ENCODE measurements around the gene MRNIP.
"Not testable (repeated sequence)": the region's sequence is repeated elsewhere in the genome, so short reads cannot be mapped to it uniquely, and the experiment has no call there.

Gene MRNIP

GRCh38 chr5:179802207-179802883 is 56.3 kb downstream of the MRNIP start:
- no peak for DNase-seq

- peak; percentile 88 for DNase-seq
These were observed 57.1 kb downstream of the MRNIP start for GRCh38 chr5:179801304-179802206.

GRCh38 chr5:179800696-179801201 is 57.9 kb downstream of the MRNIP start:
- no peak for DNase-seq

GRCh38 chr5:179800071-179800695 is 58.4 kb downstream of the MRNIP start:
- DNase-seq, result no peak

- DNase-seq, result no peak
These were observed 59.0 kb downstream of the MRNIP start for GRCh38 chr5:179799644-179799973.

GRCh38 chr5:179798771-179799643 is 59.6 kb downstream of the MRNIP start:
- no peak for DNase-seq

- no peak for DNase-seq
These were observed 60.4 kb downstream of the MRNIP start for GRCh38 chr5:179798144-179798770.

GRCh38 chr5:179797741-179798140 is 60.9 kb downstream of the MRNIP start:
- DNase-seq, result no peak

- no peak for DNase-seq
These were observed 61.6 kb downstream of the MRNIP start for GRCh38 chr5:179796877-179797608.

GRCh38 chr5:179795863-179796833 is 62.5 kb downstream of the MRNIP start:
- DNase-seq, result peak; percentile 75

- DNase-seq, result no peak
These were observed 63.4 kb downstream of the MRNIP start for GRCh38 chr5:179795049-179795862.

- DNase-seq, result no peak
These were observed 64.0 kb downstream of the MRNIP start for GRCh38 chr5:179794575-179794974.

- no peak for DNase-seq
These were observed 64.4 kb downstream of the MRNIP start for GRCh38 chr5:179794171-179794570.

- peak; percentile 53 for DNase-seq
These were observed 65.0 kb downstream of the MRNIP start, which contains the start of gene LTC4S for GRCh38 chr5:179793468-179794139. LTC4S (plus strand) TSS chr5:179793986; CDS start chr5:179794081, 95 bp downstream.

- no peak for DNase-seq
These were observed 65.8 kb downstream of the MRNIP start for GRCh38 chr5:179792612-179793467.

- no peak for DNase-seq
These were observed 66.6 kb downstream of the MRNIP start for GRCh38 chr5:179791881-179792611.

GRCh38 chr5:179789278-179789677 is 69.3 kb downstream of the MRNIP start:
- DNase-seq, result not testable (repeated sequence)

Data from activated CD4-positive, alpha-beta T cell treated with anti-CD3 and anti-CD28 coated beads, Interleukin-10, Interleukin-2, amounts not matched to agents 100 ng/mL and 50 ng/mL, durations not matched to agents 16 hours and 8 hours (primary cell).